Stimulated activated CD8-positive, alpha-beta memory T cell treated with anti-CD3 and anti-CD28 coated beads, Interleukin-4, amount 100 ng/mL, for 48 hours (primary cell): ENCODE data around the gene ULK3.
"Not testable (repeated sequence)": the region's sequence is repeated elsewhere in the genome, so short reads cannot be mapped to it uniquely, and the experiment has no call there.

ENCODE experiments used
- DNase-seq: peaks from one replicate; pipeline ENCODE4 v3.0.0-alpha.2; 2020

ULK3 gene

GRCh38 chr15:74842581-74843444 lies at the start of gene ULK3:
TSS of gene ULK3 (minus strand) at chr15:74843156. CDS start at chr15:74843105, 51 bp downstream.
- DNase-seq, result peak; percentile 94

GRCh38 chr15:74892313-74892712 lies 49.4 kb upstream of the ULK3 start:
- no peak for DNase-seq

- DNase-seq, result no peak
These were observed 48.5 kb upstream of the ULK3 start for GRCh38 chr15:74891469-74891868.

GRCh38 chr15:74890665-74890960 lies 47.7 kb upstream of the ULK3 start:
- DNase-seq, result no peak

- peak; percentile 93 for DNase-seq
These were observed 47.1 kb upstream of the ULK3 start, which contains the start of gene MPI for GRCh38 chr15:74889883-74890664. TSS of gene MPI (plus strand) at chr15:74890042. CDS start at chr15:74890074, 32 bp downstream.

- no peak for DNase-seq
These were observed 46.5 kb upstream of the ULK3 start for GRCh38 chr15:74889390-74889882.

GRCh38 chr15:74888716-74889115 lies 45.8 kb upstream of the ULK3 start:
- no peak for DNase-seq

GRCh38 chr15:74887537-74888193 lies 44.7 kb upstream of the ULK3 start:
- not testable (repeated sequence) for DNase-seq

- DNase-seq, result no peak
These were observed 42.5 kb upstream of the ULK3 start for GRCh38 chr15:74885461-74885860.

- no peak for DNase-seq
These were observed 41.7 kb upstream of the ULK3 start for GRCh38 chr15:74884428-74885223.

GRCh38 chr15:74882528-74882927 lies 39.6 kb upstream of the ULK3 start:
- DNase-seq, result no peak

- no peak for DNase-seq
These were observed 35.3 kb upstream of the ULK3 start for GRCh38 chr15:74878273-74878672.

- peak; percentile 51 for DNase-seq
These were observed 30.9 kb upstream of the ULK3 start for GRCh38 chr15:74873756-74874424.

GRCh38 chr15:74873036-74873755 lies 30.2 kb upstream of the ULK3 start, which contains the start of gene SCAMP2:
TSS of gene SCAMP2 (minus strand) at chr15:74873365. CDS start at chr15:74873255, 110 bp downstream.
- peak; percentile 92 for DNase-seq

GRCh38 chr15:74872702-74873035 lies 29.7 kb upstream of the ULK3 start:
- no peak for DNase-seq

GRCh38 chr15:74870436-74871215 lies 27.7 kb upstream of the ULK3 start:
- no peak for DNase-seq

- DNase-seq, result peak; percentile 59
These were observed 26.9 kb upstream of the ULK3 start for GRCh38 chr15:74869726-74870407.

GRCh38 chr15:74869372-74869725 lies 26.4 kb upstream of the ULK3 start:
- no peak for DNase-seq

- no peak for DNase-seq
These were observed 25.1 kb upstream of the ULK3 start for GRCh38 chr15:74868059-74868458.
